ENCODE data around the gene MAN2A1. TPM values are rescaled to one million over a fixed set of nuclear protein-coding genes. Genes with fewer than 3 reads are reported as not detected.

Gene MAN2A1
- total RNA-seq, 1 donor from 2014 or later = 21.3 TPM

- H3K4me1 Mint-ChIP-seq = peaks cover 24% of the 10 kb centered on the region
- no peaks in the 10 kb centered on the region for H3K9me3 Mint-ChIP-seq
- no peak overlapping the region for H3K27ac Mint-ChIP-seq
- no peak overlapping the region for H3K4me3 Mint-ChIP-seq
- TF ChIP-seq CTCF (IDR thresholded peaks at IDR 0.05; ENCODE audit: unreplicated experiment) = no peak
- no peak for DNase-seq (ENCODE audit: low spot score in 2 of 2, unreplicated experiment in 2 of 2)
- peaks cover 17% of the 10 kb centered on the region for H3K36me3 Mint-ChIP-seq
- no peaks in the 10 kb centered on the region for H3K27me3 Mint-ChIP-seq (ENCODE audit: low read depth)
Measured at GRCh38 chr5:109859537-109859936, 169.8 kb downstream of the MAN2A1 start.

GRCh38 chr5:109862301-109862700, 172.6 kb downstream of the MAN2A1 start:
- H3K27me3 Mint-ChIP-seq (ENCODE audit: low read depth) = no peaks in the 10 kb centered on the region
- no peak for DNase-seq (ENCODE audit: low spot score in 2 of 2, unreplicated experiment in 2 of 2)
- peaks cover 21% of the 10 kb centered on the region for H3K4me1 Mint-ChIP-seq
- no peak for TF ChIP-seq CTCF (IDR thresholded peaks at IDR 0.05; ENCODE audit: unreplicated experiment)
- no peaks in the 10 kb centered on the region for H3K9me3 Mint-ChIP-seq
- no peak overlapping the region for H3K4me3 Mint-ChIP-seq
- H3K36me3 Mint-ChIP-seq = peaks cover 15% of the 10 kb centered on the region
- H3K27ac Mint-ChIP-seq = no peak overlapping the region

DNA sequence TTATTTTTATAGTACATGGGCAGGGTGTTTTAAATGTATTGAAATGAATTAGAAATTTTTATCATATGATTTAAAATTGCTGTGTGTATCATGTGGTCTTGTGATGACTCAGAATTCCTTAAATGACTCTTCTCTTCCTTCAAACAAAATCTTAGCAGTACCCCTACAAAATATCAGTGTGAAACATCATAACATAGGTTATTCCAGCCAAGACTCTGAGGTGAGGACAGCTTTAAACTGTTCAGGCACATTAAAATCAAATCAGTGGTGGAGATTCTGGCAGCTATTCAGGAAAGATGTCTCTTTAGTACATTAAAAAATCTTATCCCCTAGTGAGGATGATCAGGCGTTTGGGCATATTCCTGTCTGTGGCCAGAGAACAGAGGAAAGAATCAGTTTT, 174.0 kb downstream of the MAN2A1 start:
- no peak for TF ChIP-seq CTCF (IDR thresholded peaks at IDR 0.05; ENCODE audit: unreplicated experiment)
- H3K4me3 Mint-ChIP-seq = no peak overlapping the region
- H3K9me3 Mint-ChIP-seq = no peaks in the 10 kb centered on the region
- H3K27me3 Mint-ChIP-seq (ENCODE audit: low read depth) = no peaks in the 10 kb centered on the region
- H3K4me1 Mint-ChIP-seq = peaks cover 21% of the 10 kb centered on the region
- peaks cover 9% of the 10 kb centered on the region for H3K36me3 Mint-ChIP-seq
- no peak for DNase-seq (ENCODE audit: low spot score in 2 of 2, unreplicated experiment in 2 of 2)
- H3K27ac Mint-ChIP-seq = no peak overlapping the region

DNA sequence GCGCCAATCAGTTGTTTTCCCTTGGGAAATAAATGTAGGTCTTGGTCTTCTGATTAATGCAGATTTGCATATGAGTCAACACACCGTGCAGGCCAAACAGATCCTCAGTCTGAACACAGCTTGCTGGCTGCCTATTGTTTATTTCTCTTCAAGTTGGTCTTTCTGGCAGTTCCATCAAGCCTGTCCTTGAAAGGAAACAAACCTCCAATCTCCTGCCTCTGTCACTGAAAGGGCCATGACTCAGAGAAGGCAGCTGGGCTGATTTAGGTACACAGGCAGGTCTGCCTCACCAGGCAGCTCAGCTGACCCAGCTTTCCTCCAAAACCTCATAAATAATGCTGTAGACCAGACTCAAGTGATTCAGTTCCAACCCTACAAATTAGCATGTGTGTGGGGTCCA, 175.9 kb downstream of the MAN2A1 start:
- Mint-ChIP-seq H3K27ac (no peak overlapping the region), H3K4me3 (no peak overlapping the region), H3K27me3 (ENCODE audit: low read depth) (no peaks in the 10 kb centered on the region), H3K9me3 (no peaks in the 10 kb centered on the region), H3K36me3 (peaks cover 8% of the 10 kb centered on the region), H3K4me1 (peaks cover 21% of the 10 kb centered on the region)
- no peak for DNase-seq (ENCODE audit: low spot score in 2 of 2, unreplicated experiment in 2 of 2)
- TF ChIP-seq CTCF (IDR thresholded peaks at IDR 0.05; ENCODE audit: unreplicated experiment) = no peak

DNA sequence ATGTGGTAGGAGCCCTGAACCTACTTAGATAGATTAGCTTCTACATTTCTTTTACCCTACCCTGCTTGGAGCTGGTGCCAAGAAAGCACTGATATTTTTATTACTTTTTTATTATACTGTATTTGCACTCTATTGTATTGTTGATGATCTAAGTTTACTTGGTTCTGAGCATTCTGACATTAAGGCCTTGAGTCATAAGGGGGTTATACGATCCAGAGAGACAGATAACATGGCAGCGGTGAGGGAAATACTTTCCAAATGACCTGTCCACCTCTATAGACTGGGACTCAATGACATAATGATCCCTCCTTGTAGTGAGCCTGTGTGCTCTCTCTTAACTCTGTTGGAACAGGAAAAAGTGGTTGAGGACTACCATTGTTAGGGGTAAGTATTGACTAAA, 176.3 kb downstream of the MAN2A1 start:
- no peak for TF ChIP-seq CTCF (IDR thresholded peaks at IDR 0.05; ENCODE audit: unreplicated experiment)
- no peaks in the 10 kb centered on the region for H3K27me3 Mint-ChIP-seq (ENCODE audit: low read depth)
- no peak for DNase-seq (ENCODE audit: low spot score in 2 of 2, unreplicated experiment in 2 of 2)
- H3K4me1 Mint-ChIP-seq = peaks cover 21% of the 10 kb centered on the region
- H3K27ac Mint-ChIP-seq = no peak overlapping the region
- peaks cover 8% of the 10 kb centered on the region for H3K36me3 Mint-ChIP-seq
- H3K9me3 Mint-ChIP-seq = no peaks in the 10 kb centered on the region
- no peak overlapping the region for H3K4me3 Mint-ChIP-seq

DNA sequence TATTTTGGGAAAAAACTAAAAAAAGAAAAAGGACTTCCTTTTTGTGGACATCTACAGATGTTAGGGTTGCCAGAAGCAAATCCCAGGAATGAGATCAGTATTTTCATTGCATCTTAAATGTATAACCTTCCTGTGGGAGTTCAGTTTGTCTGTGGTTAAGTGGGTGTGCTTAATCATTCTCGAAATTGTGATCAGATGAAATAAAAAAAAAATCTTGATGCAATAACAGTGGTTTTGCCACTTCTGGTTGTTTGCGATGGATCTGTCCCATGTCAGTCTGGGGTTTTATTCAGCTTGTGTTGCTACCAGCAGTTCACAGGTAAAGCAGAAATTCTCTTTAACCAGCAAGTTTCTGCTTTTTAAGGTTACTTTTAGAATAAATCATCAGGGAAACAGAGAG, 179.0 kb downstream of the MAN2A1 start:
- no peaks in the 10 kb centered on the region for H3K9me3 Mint-ChIP-seq

More for the DNA sequence above, 179.0 kb downstream of the MAN2A1 start:
- Mint-ChIP-seq H3K27me3 (ENCODE audit: low read depth) (no peaks in the 10 kb centered on the region), H3K27ac (no peak overlapping the region), H3K4me3 (no peak overlapping the region), H3K4me1 (peaks cover 7% of the 10 kb centered on the region), H3K36me3 (peaks cover 8% of the 10 kb centered on the region)
- DNase-seq (ENCODE audit: low spot score in 2 of 2, unreplicated experiment in 2 of 2) = no peak
- TF ChIP-seq CTCF (IDR thresholded peaks at IDR 0.05; ENCODE audit: unreplicated experiment) = no peak
